ENCODE measurements around the gene KRT17. TPM values are rescaled to one million over a fixed set of nuclear protein-coding genes. Genes with fewer than 3 reads are reported as not detected.
"Not testable (repeated sequence)": the region's sequence is repeated elsewhere in the genome, so short reads cannot be mapped to it uniquely, and the experiment has no call there.

KRT17 gene
- total RNA-seq, 2 donors from 2014 or later: not detected

- no peak for TF ChIP-seq CTCF (conservative IDR thresholded peaks at IDR 0.05)
- Mint-ChIP-seq H3K4me3 (no peak overlapping the region), H3K27ac (no peak overlapping the region), H3K4me1 (no peaks in the 10 kb centered on the region), H3K9me3 (no peaks in the 10 kb centered on the region), H3K36me3 (ENCODE audit: low read depth) (no peaks in the 10 kb centered on the region), H3K27me3 (ENCODE audit: insufficient read depth) (peaks cover 3% of the 10 kb centered on the region)
- no peaks in the 10 kb centered on the region for H3K27me3 ChIP-seq (ENCODE audit: control insufficient read depth, insufficient read depth, low read length, poor library complexity, severe bottlenecking)
- no peaks in the 10 kb centered on the region for H3K9me3 ChIP-seq (ENCODE audit: control insufficient read depth, low read length)
- H3K27ac ChIP-seq (ENCODE audit: low read depth, low read length): no peak overlapping the region
- peak; percentile 52 for DNase-seq
- 89 to 92% methylated on average over 3 to 16 of the region's 16 CpGs for WGBS, 2 experiments (ENCODE audit: insufficient coverage in 1 of 2, insufficient read length in 1 of 2)
- no peaks in the 10 kb centered on the region for H3K36me3 ChIP-seq (ENCODE audit: control insufficient read depth, insufficient read depth, low read length)
- no peaks in the 10 kb centered on the region for H3K4me1 ChIP-seq (ENCODE audit: control insufficient read depth, insufficient read depth, low read length)
- H3K9ac ChIP-seq (ENCODE audit: extremely low read depth, low read length, poor library complexity, severe bottlenecking): no peak overlapping the region
- H3K4me3 ChIP-seq (ENCODE audit: low read length): no peak overlapping the region
Measured at GRCh38 chr17:41625602-41626001, 1.2 kb upstream of the KRT17 start.

GRCh38 chr17:41623184-41623861 is 1.1 kb downstream of the KRT17 start:
- H3K27ac ChIP-seq (ENCODE audit: low read depth, low read length); H3K4me1 ChIP-seq (ENCODE audit: control insufficient read depth, insufficient read depth, low read length); H3K4me3 ChIP-seq (ENCODE audit: low read length); H3K36me3 Mint-ChIP-seq (ENCODE audit: low read depth); H3K27me3 Mint-ChIP-seq (ENCODE audit: insufficient read depth); H3K27me3 ChIP-seq (ENCODE audit: control insufficient read depth, insufficient read depth, low read length, poor library complexity, severe bottlenecking); H3K4me1 Mint-ChIP-seq; H3K9ac ChIP-seq (ENCODE audit: extremely low read depth, low read length, poor library complexity, severe bottlenecking); H3K9me3 Mint-ChIP-seq; H3K27ac Mint-ChIP-seq; H3K36me3 ChIP-seq (ENCODE audit: control insufficient read depth, insufficient read depth, low read length); H3K4me3 Mint-ChIP-seq; H3K9me3 ChIP-seq (ENCODE audit: control insufficient read depth, low read length): not testable (repeated sequence)
- peak; percentile 74 for DNase-seq
- WGBS, 2 experiments (ENCODE audit: insufficient coverage in 1 of 2, insufficient read length in 1 of 2): 81 to 100% methylated on average over 1 to 10 of the region's 10 CpGs

GRCh38 chr17:41622340-41623183 is 1.8 kb downstream of the KRT17 start:
- not testable (repeated sequence) for H3K9ac ChIP-seq (ENCODE audit: extremely low read depth, low read length, poor library complexity, severe bottlenecking); H3K4me3 ChIP-seq (ENCODE audit: low read length); H3K36me3 ChIP-seq (ENCODE audit: control insufficient read depth, insufficient read depth, low read length); H3K9me3 Mint-ChIP-seq; H3K9me3 ChIP-seq (ENCODE audit: control insufficient read depth, low read length); H3K4me1 ChIP-seq (ENCODE audit: control insufficient read depth, insufficient read depth, low read length); H3K4me1 Mint-ChIP-seq; H3K27me3 Mint-ChIP-seq (ENCODE audit: insufficient read depth); H3K27me3 ChIP-seq (ENCODE audit: control insufficient read depth, insufficient read depth, low read length, poor library complexity, severe bottlenecking); H3K27ac Mint-ChIP-seq; H3K36me3 Mint-ChIP-seq (ENCODE audit: low read depth); H3K27ac ChIP-seq (ENCODE audit: low read depth, low read length); H3K4me3 Mint-ChIP-seq
- DNase-seq: peak; percentile 42
- 89 to 90% methylated on average over 7 to 17 of the region's 19 CpGs for WGBS, 2 experiments (ENCODE audit: insufficient coverage in 1 of 2, insufficient read length in 1 of 2)

- no peak overlapping the region for H3K27ac Mint-ChIP-seq
- no peaks in the 10 kb centered on the region for H3K9me3 Mint-ChIP-seq
Measured at GRCh38 chr17:41621916-41622315, 2.5 kb downstream of the KRT17 start.

GRCh38 chr17:41621435-41621817 is 2.9 kb downstream of the KRT17 start:
- not testable (repeated sequence) for H3K9me3 ChIP-seq (ENCODE audit: control insufficient read depth, low read length); H3K36me3 Mint-ChIP-seq (ENCODE audit: low read depth); H3K36me3 ChIP-seq (ENCODE audit: control insufficient read depth, insufficient read depth, low read length); H3K4me3 Mint-ChIP-seq; H3K4me3 ChIP-seq (ENCODE audit: low read length); H3K27me3 ChIP-seq (ENCODE audit: control insufficient read depth, insufficient read depth, low read length, poor library complexity, severe bottlenecking); DNase-seq; H3K4me1 ChIP-seq (ENCODE audit: control insufficient read depth, insufficient read depth, low read length); H3K9ac ChIP-seq (ENCODE audit: extremely low read depth, low read length, poor library complexity, severe bottlenecking); H3K27ac ChIP-seq (ENCODE audit: low read depth, low read length); H3K27ac Mint-ChIP-seq; H3K4me1 Mint-ChIP-seq; H3K9me3 Mint-ChIP-seq; H3K27me3 Mint-ChIP-seq (ENCODE audit: insufficient read depth)
- WGBS, 2 experiments (ENCODE audit: insufficient coverage in 1 of 2, insufficient read length in 1 of 2): 93 to 96% methylated on average over 6 to 11 of the region's 11 CpGs

More at GRCh38 chr17:41621916-41622315, 2.5 kb downstream of the KRT17 start:
- Mint-ChIP-seq H3K36me3 (ENCODE audit: low read depth) (no peaks in the 10 kb centered on the region), H3K4me3 (no peak overlapping the region), H3K27me3 (ENCODE audit: insufficient read depth) (no peaks in the 10 kb centered on the region), H3K4me1 (no peaks in the 10 kb centered on the region)
- Histone ChIP-seq H3K9ac (ENCODE audit: extremely low read depth, low read length, poor library complexity, severe bottlenecking) (no peak overlapping the region), H3K4me3 (ENCODE audit: low read length) (no peak overlapping the region), H3K4me1 (ENCODE audit: control insufficient read depth, insufficient read depth, low read length) (no peaks in the 10 kb centered on the region), H3K27me3 (ENCODE audit: control insufficient read depth, insufficient read depth, low read length, poor library complexity, severe bottlenecking) (no peaks in the 10 kb centered on the region), H3K27ac (ENCODE audit: low read depth, low read length) (no peak overlapping the region), H3K9me3 (ENCODE audit: control insufficient read depth, low read length) (no peaks in the 10 kb centered on the region), H3K36me3 (ENCODE audit: control insufficient read depth, insufficient read depth, low read length) (no peaks in the 10 kb centered on the region)
- TF ChIP-seq CTCF (conservative IDR thresholded peaks at IDR 0.05): no peak
- WGBS, 2 experiments (ENCODE audit: insufficient coverage in 1 of 2, insufficient read length in 1 of 2): 91% methylated on average over 2 of the region's 2 CpGs; no CpG with 5 or more reads in 1 of the 2 experiments
- peak; percentile 22 for DNase-seq
